Nephron (organoid): ENCODE results near the gene SMIM44.

ENCODE experiments used
- H3K27ac Mint-ChIP-seq, 3 experiments: 2 replicates each; pipeline ENCODE4 v1.8.0; 2020; ENCODE audit warnings: mixed read lengths in 3 of 3, mild to moderate bottlenecking in 2 of 3, moderate library complexity in 1 of 3
- H3K27me3 Mint-ChIP-seq: 2 replicates; pipeline ENCODE4 v1.8.0; 2021; ENCODE audit warnings: low read depth, mild to moderate bottlenecking, moderate library complexity, mixed read lengths
- H3K36me3 Mint-ChIP-seq: 2 replicates; pipeline ENCODE4 v1.8.0; 2020; ENCODE audit warnings: low read depth, mixed read lengths
- H3K4me1 Mint-ChIP-seq: 2 replicates; pipeline ENCODE4 v1.8.0; 2020; ENCODE audit warnings: mixed read lengths
- H3K4me3 Mint-ChIP-seq, 3 experiments: 2 replicates each; pipeline ENCODE4 v1.8.0; 2020; ENCODE audit warnings: mild to moderate bottlenecking in 3 of 3, mixed read lengths in 3 of 3, moderate library complexity in 2 of 3
- H3K9me3 Mint-ChIP-seq: 2 replicates; pipeline ENCODE4 v1.8.0; 2020; ENCODE audit warnings: mixed read lengths
- TF ChIP-seq, protein P1 (sequence below), 3 experiments: fragments of 200-600 bp; sonication (generic); IDR thresholded peaks; one replicate each; pipeline ENCODE4 v1.5.0; 2021; ENCODE audit warnings: antibody characterized with exemption in 3 of 3; ENCODE audit not compliant: unreplicated experiment in 3 of 3

The SMIM44 gene

DNA sequence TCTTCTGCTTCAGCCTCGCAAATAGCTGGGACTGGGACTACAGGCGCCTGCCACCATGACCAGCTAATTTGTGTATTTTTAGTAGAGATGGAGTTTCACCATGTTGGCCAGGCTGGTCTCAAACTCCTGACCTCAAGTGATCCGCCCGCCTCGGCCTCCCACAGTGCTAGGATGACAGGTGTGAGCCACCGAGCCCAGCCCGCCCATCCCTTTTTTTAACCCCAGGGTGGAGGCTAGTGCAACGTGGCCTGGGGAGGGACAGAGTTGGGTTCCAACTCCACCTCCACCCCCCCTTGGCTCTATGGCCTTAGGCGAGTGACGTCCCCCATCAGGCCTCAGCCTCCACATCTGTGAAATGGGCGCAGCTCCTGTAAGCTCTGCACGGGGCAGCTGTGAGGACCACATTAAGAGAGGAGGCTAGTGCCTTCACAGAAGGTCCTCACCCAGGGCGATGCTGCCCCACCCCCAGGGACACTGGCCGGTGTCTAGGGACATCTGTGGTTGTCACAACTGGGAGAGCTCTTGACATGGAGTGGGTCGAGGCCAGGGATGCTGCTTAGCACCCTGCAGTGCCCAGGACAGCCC lies 40.7 kb downstream of the SMIM44 start:
- Mint-ChIP-seq H3K4me3 (no peak overlapping the region), H3K9me3 (no peaks in the 10 kb centered on the region), H3K27ac (peak overlapping the region in 2 of 3 experiments; percentile 22 to 48), H3K4me1 (peaks cover 16% of the 10 kb centered on the region), H3K27me3 (peaks cover 4% of the 10 kb centered on the region), H3K36me3 (peaks cover 5% of the 10 kb centered on the region)
- TF ChIP-seq, protein P1, sequence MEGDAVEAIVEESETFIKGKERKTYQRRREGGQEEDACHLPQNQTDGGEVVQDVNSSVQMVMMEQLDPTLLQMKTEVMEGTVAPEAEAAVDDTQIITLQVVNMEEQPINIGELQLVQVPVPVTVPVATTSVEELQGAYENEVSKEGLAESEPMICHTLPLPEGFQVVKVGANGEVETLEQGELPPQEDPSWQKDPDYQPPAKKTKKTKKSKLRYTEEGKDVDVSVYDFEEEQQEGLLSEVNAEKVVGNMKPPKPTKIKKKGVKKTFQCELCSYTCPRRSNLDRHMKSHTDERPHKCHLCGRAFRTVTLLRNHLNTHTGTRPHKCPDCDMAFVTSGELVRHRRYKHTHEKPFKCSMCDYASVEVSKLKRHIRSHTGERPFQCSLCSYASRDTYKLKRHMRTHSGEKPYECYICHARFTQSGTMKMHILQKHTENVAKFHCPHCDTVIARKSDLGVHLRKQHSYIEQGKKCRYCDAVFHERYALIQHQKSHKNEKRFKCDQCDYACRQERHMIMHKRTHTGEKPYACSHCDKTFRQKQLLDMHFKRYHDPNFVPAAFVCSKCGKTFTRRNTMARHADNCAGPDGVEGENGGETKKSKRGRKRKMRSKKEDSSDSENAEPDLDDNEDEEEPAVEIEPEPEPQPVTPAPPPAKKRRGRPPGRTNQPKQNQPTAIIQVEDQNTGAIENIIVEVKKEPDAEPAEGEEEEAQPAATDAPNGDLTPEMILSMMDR (IDR thresholded peaks at IDR 0.05; ENCODE audit: unreplicated experiment in 3 of 3): no peak

- TF ChIP-seq, protein P1 (IDR thresholded peaks at IDR 0.05; ENCODE audit: unreplicated experiment in 3 of 3): no peak
- Mint-ChIP-seq H3K4me1 (peaks cover 16% of the 10 kb centered on the region), H3K36me3 (peaks cover 5% of the 10 kb centered on the region), H3K9me3 (no peaks in the 10 kb centered on the region), H3K27ac (peak overlapping the region in 2 of 3 experiments; percentile 22 to 48), H3K27me3 (peaks cover 4% of the 10 kb centered on the region), H3K4me3 (no peak overlapping the region)
These were observed 41.3 kb downstream of the SMIM44 start for GRCh38 chr19:3441986-3442329.

DNA sequence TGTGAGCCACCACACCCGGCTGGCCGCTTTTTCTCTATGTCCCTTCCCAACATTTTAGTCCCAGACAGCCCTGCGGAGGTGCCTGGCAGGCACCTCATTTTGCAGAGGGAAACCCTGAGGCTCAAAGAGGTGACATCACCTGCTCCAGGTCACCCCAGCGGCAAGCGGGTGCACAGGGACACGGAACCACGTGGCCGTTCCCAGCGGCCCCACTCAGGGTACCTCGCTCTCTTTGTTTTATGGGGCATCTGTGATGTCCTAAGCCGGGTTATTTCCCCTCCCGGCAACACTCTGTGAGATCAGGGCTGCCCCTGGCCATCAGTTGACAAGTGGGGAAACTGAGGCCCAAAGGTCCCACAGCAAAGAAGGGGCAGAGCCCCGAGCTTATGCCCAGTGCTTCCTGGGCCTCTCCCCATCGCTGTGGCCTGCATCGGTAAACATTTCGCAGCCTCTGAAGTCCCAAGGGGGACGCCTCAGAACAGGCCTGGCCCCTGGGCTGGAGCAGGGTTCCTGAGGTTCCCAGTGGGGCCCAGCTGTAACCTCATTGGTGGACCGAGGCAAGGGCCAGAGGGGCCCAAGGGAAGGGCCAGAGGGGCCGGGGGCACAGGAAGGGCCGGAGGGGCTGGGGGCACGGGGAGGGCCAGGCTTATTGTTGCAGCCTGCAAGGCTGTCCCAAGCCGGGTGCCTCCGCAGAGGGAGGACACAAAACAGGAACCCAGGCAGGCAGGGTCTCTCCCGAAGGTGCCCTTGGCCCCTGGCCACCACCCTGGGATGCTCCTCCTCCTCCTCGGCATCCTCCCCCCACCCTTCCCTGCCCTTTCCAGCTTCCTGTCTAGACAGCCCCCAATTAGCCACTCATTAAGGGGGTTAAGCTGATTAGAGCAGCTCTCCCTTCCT lies 41.9 kb downstream of the SMIM44 start:
- Mint-ChIP-seq H3K27ac (peak overlapping the region in 1 of 3 experiments; percentile 48), H3K9me3 (no peaks in the 10 kb centered on the region), H3K36me3 (peaks cover 5% of the 10 kb centered on the region), H3K4me1 (peaks cover 16% of the 10 kb centered on the region), H3K4me3 (no peak overlapping the region), H3K27me3 (peaks cover 4% of the 10 kb centered on the region)
- TF ChIP-seq, protein P1 (IDR thresholded peaks at IDR 0.05; ENCODE audit: unreplicated experiment in 3 of 3): no peak

DNA sequence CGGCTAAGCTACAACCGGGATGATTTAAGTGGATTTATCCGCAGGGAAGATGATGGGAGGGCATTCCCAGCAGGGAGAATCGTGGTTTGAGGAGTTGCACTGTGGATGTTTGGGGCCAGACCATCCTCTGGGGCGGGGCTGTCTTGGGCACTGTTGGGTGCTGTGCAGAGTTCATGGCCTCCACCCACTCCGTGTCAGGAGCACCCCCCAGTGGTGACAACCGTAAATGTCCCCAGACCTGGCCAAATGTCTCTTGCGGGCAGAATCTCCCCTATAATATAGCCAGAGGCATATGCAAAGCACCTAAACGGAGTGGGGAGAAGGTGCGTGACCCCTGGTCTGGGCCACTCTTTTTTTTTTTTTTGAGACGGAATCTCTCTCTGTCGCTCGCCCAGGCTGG lies 43.2 kb downstream of the SMIM44 start:
- peaks cover 21% of the 10 kb centered on the region for H3K4me1 Mint-ChIP-seq
- H3K9me3 Mint-ChIP-seq: no peaks in the 10 kb centered on the region
- peaks cover 9% of the 10 kb centered on the region for H3K36me3 Mint-ChIP-seq
- TF ChIP-seq, protein P1 (IDR thresholded peaks at IDR 0.05; ENCODE audit: unreplicated experiment in 3 of 3): no peak
- H3K27me3 Mint-ChIP-seq: no peaks in the 10 kb centered on the region
- H3K4me3 Mint-ChIP-seq: no peak overlapping the region
- no peak overlapping the region for H3K27ac Mint-ChIP-seq

DNA sequence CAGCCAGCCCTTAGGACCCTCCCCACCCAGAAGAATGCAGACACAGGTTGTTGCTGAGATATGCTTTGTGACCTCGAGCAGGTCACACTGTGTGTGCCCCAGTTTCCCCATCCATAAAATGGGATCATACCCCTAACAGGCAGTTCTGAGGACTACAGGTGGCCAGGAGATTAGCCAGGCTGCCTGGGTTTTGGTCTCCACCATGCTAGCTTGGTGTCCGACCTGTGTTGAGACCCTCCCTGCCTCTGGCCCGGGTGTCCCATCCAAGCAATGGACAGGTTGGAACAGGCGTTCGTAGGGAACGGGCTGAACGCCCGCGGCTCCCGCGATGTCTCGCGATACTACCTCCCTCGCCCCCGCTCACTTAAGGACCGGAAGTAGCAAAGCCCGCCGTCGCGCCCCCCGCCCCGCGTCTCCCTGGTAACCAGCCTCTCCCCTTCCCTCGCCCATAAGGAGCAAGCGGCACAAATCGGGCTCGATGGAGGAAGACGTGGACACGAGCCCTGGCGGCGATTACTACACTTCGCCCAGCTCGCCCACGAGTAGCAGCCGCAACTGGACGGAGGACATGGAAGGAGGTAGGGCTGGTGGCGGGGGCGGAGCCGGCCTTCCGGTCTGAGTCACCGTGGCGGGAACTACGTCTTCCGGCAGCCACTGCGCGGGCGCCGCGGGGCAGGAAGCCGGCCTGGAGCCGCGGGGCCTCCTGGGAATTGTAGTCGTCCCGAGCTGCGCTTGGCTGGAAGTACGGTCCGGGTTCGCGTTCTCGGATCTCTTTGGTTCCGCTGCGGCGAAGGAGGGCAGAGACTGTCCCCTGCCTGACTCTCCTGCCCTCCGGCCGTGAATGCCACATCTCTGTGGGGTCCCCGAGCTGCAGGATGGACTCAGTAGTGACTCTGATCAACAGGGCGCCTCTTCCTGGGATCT lies 48.3 kb downstream of the SMIM44 start:
- H3K4me1 Mint-ChIP-seq: peaks cover 5% of the 10 kb centered on the region
- H3K27me3 Mint-ChIP-seq: no peaks in the 10 kb centered on the region
- H3K27ac Mint-ChIP-seq: peak overlapping the region; percentile 95 to 100 (median 99)
- no peaks in the 10 kb centered on the region for H3K9me3 Mint-ChIP-seq
- TF ChIP-seq, protein P1 (IDR thresholded peaks at IDR 0.05; ENCODE audit: unreplicated experiment in 3 of 3): no peak
- peaks cover 17% of the 10 kb centered on the region for H3K36me3 Mint-ChIP-seq
- peak overlapping the region; percentile 90 to 93 (median 93) for H3K4me3 Mint-ChIP-seq
